ENCODE data around the gene PKN2.

PKN2 gene

DNA sequence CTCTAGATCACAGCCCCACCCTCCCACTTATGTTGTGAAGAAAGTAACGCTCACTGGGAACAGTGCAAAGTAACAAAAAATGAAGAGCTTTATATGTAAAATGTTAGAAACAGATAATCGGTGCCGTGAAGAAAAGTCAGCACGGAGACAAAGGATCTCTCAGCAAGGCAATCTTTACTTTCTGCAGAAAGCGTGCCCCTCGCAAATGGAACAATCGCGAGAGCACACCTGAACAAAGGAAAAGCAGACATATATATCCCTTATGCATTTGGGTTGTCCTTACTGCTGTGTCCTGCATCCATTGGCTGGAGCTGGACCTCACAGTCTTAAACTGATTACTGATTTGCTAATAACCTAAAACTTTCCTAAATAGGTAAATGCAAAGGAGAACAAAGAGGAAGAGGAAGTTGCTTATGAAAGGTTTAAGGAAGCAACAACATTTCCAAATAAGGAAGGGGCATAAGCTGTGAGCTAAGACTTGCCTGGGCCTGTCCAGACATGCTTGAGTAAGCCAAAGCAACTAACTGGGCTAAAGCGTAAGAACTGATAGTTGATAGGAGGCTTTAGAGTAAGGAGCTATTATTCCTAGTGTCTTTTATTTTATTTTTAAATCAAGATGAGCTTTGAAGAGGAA lies 117.6 kb downstream of the PKN2 start:
- no peaks in the 10 kb centered on the region for H3K9me2 ChIP-seq (replicated peaks; ENCODE audit: control insufficient read depth, low read length)
- H4K20me1 ChIP-seq (ENCODE audit: control insufficient read depth, insufficient read depth, low read depth, low read length): no peaks in the 10 kb centered on the region
- peaks cover 14% of the 10 kb centered on the region for H3K9me3 ChIP-seq (ENCODE audit: control insufficient read depth, insufficient read depth, low read length)
- TF ChIP-seq, protein P1, sequence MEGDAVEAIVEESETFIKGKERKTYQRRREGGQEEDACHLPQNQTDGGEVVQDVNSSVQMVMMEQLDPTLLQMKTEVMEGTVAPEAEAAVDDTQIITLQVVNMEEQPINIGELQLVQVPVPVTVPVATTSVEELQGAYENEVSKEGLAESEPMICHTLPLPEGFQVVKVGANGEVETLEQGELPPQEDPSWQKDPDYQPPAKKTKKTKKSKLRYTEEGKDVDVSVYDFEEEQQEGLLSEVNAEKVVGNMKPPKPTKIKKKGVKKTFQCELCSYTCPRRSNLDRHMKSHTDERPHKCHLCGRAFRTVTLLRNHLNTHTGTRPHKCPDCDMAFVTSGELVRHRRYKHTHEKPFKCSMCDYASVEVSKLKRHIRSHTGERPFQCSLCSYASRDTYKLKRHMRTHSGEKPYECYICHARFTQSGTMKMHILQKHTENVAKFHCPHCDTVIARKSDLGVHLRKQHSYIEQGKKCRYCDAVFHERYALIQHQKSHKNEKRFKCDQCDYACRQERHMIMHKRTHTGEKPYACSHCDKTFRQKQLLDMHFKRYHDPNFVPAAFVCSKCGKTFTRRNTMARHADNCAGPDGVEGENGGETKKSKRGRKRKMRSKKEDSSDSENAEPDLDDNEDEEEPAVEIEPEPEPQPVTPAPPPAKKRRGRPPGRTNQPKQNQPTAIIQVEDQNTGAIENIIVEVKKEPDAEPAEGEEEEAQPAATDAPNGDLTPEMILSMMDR (IDR thresholded peaks at IDR 0.05; ENCODE audit: low read depth, low read length, poor library complexity, severe bottlenecking): no peak
- no peak for TF ChIP-seq EZH2phosphoT487 (IDR thresholded peaks at IDR 0.05; ENCODE audit: borderline replicate concordance, low read length)
- peak overlapping the region; percentile 20; the same call in 1 of the 2 replicates for H3K4me3 ChIP-seq (ENCODE audit: low read length)
- H3K27me3 ChIP-seq (ENCODE audit: control insufficient read depth, low read length): no peaks in the 10 kb centered on the region
- H3K27ac ChIP-seq (ENCODE audit: low read depth, low read length): no peak overlapping the region
- peaks cover 8% of the 10 kb centered on the region for H3K4me1 ChIP-seq (ENCODE audit: control insufficient read depth, low read length)
- H3K79me2 ChIP-seq (ENCODE audit: control insufficient read depth, low read length): no peaks in the 10 kb centered on the region
- H3K4me2 ChIP-seq (ENCODE audit: low read length): no peak overlapping the region
- peaks cover 70% of the 10 kb centered on the region for H3K36me3 ChIP-seq (ENCODE audit: control insufficient read depth, low read length)
- H3F3A ChIP-seq (ENCODE audit: control insufficient read depth, insufficient read depth): 0 out of 2 replicates have a peak, but pooled peaks cover 7% of the 10 kb centered on the region

DNA sequence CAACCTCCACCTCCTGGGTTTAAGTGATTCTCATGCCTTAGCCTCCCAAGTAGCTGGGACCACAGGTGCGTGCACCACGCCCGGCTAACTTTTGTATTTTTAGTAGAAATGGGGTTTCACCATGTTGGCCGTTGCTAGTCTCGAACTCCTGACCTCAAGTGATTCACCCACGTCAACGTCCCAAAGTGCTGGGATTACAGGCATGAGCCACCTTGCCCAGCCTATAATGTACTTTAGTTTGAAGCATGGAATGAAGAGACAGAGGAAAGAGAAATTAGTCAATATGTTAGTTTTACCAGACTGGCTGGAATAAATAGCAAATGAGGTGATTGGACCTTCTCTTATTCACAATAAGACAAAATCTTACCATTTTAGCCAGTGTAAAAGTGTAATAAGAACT lies 118.3 kb downstream of the PKN2 start:
- H3F3A ChIP-seq (ENCODE audit: control insufficient read depth, insufficient read depth): 0 out of 2 replicates have a peak, but pooled peaks cover 7% of the 10 kb centered on the region
- H3K79me2 ChIP-seq (ENCODE audit: control insufficient read depth, low read length): no peaks in the 10 kb centered on the region
- H3K4me1 ChIP-seq (ENCODE audit: control insufficient read depth, low read length): peaks cover 8% of the 10 kb centered on the region
- no peak overlapping the region for H3K27ac ChIP-seq (ENCODE audit: low read depth, low read length)
- TF ChIP-seq EZH2phosphoT487 (IDR thresholded peaks at IDR 0.05; ENCODE audit: borderline replicate concordance, low read length): no peak
- TF ChIP-seq, protein P1 (IDR thresholded peaks at IDR 0.05; ENCODE audit: low read depth, low read length, poor library complexity, severe bottlenecking): no peak
- no peaks in the 10 kb centered on the region for H4K20me1 ChIP-seq (ENCODE audit: control insufficient read depth, insufficient read depth, low read depth, low read length)
- peaks cover 14% of the 10 kb centered on the region for H3K9me3 ChIP-seq (ENCODE audit: control insufficient read depth, insufficient read depth, low read length)
- no peak overlapping the region for H3K4me3 ChIP-seq (ENCODE audit: low read length)
- H3K4me2 ChIP-seq (ENCODE audit: low read length): no peak overlapping the region
- no peaks in the 10 kb centered on the region for H3K9me2 ChIP-seq (replicated peaks; ENCODE audit: control insufficient read depth, low read length)
- no peaks in the 10 kb centered on the region for H3K27me3 ChIP-seq (ENCODE audit: control insufficient read depth, low read length)
- H3K36me3 ChIP-seq (ENCODE audit: control insufficient read depth, low read length): peaks cover 75% of the 10 kb centered on the region

DNA sequence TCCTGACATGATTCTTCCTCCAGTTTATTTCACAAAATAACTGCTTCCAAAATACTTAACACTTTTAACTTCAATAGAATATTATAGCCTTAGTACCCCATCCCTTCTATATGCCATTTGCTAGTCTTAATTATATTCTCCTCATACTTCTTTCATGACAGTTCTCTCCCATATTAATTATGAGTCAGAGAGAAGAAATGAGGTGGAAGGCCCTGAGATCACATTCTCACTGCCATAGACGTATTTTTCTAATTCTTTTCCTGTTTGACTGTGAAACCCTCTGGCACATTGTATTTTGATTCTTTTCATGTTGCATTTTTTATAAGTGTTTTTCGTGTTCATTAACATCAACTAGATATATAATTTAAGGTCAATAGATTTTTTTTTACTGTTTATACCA lies 118.9 kb downstream of the PKN2 start:
- Histone ChIP-seq H3K36me3 (ENCODE audit: control insufficient read depth, low read length) (peaks cover 78% of the 10 kb centered on the region), H3K79me2 (ENCODE audit: control insufficient read depth, low read length) (no peaks in the 10 kb centered on the region), H3K27me3 (ENCODE audit: control insufficient read depth, low read length) (no peaks in the 10 kb centered on the region), H4K20me1 (ENCODE audit: control insufficient read depth, insufficient read depth, low read depth, low read length) (no peaks in the 10 kb centered on the region), H3K9me2 (replicated peaks; ENCODE audit: control insufficient read depth, low read length) (no peaks in the 10 kb centered on the region), H3F3A (ENCODE audit: control insufficient read depth, insufficient read depth) (0 out of 2 replicates have a peak, but pooled peaks cover 7% of the 10 kb centered on the region), H3K9me3 (ENCODE audit: control insufficient read depth, insufficient read depth, low read length) (peaks cover 14% of the 10 kb centered on the region), H3K4me2 (ENCODE audit: low read length) (no peak overlapping the region), H3K27ac (ENCODE audit: low read depth, low read length) (no peak overlapping the region), H3K4me3 (ENCODE audit: low read length) (no peak overlapping the region), H3K4me1 (ENCODE audit: control insufficient read depth, low read length) (peaks cover 8% of the 10 kb centered on the region)
- no peak for TF ChIP-seq EZH2phosphoT487 (IDR thresholded peaks at IDR 0.05; ENCODE audit: borderline replicate concordance, low read length)

DNA sequence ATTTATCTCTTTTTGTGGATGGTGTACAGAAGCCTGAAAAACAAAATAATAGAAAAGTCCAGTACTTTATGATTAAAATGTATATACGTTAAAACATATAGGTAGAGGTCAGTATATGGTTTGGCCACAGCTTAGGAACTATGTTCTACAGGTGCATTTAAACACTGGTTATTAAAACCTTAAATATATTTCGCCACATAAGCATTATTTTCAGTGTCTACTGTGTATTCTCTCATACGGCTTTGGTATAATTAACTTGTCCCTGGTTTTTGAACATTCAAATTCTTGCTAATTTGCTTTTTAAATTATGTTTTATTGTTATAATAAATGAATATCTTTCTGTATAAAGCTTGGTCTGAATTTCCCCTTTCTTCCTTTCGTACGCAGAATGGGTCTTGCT lies 119.4 kb downstream of the PKN2 start:
- no peak overlapping the region for H3K27ac ChIP-seq (ENCODE audit: low read depth, low read length)
- TF ChIP-seq EZH2phosphoT487 (IDR thresholded peaks at IDR 0.05; ENCODE audit: borderline replicate concordance, low read length): no peak
- TF ChIP-seq, protein P1 (IDR thresholded peaks at IDR 0.05; ENCODE audit: low read depth, low read length, poor library complexity, severe bottlenecking): no peak
- peaks cover 8% of the 10 kb centered on the region for H3K4me1 ChIP-seq (ENCODE audit: control insufficient read depth, low read length)
- H4K20me1 ChIP-seq (ENCODE audit: control insufficient read depth, insufficient read depth, low read depth, low read length): no peaks in the 10 kb centered on the region
- H3K27me3 ChIP-seq (ENCODE audit: control insufficient read depth, low read length): no peaks in the 10 kb centered on the region
- no peak overlapping the region for H3K4me3 ChIP-seq (ENCODE audit: low read length)
- no peaks in the 10 kb centered on the region for H3K9me2 ChIP-seq (replicated peaks; ENCODE audit: control insufficient read depth, low read length)
- H3F3A ChIP-seq (ENCODE audit: control insufficient read depth, insufficient read depth): 0 out of 2 replicates have a peak, but pooled peaks cover 7% of the 10 kb centered on the region
- H3K4me2 ChIP-seq (ENCODE audit: low read length): no peak overlapping the region
- H3K36me3 ChIP-seq (ENCODE audit: control insufficient read depth, low read length): peaks cover 78% of the 10 kb centered on the region
- peaks cover 14% of the 10 kb centered on the region for H3K9me3 ChIP-seq (ENCODE audit: control insufficient read depth, insufficient read depth, low read length)
- no peaks in the 10 kb centered on the region for H3K79me2 ChIP-seq (ENCODE audit: control insufficient read depth, low read length)
